ENCODE results near the gene RAB20.
"Not testable (repeated sequence)": the region's sequence is repeated elsewhere in the genome, so short reads cannot be mapped to it uniquely, and the experiment has no call there.

The RAB20 gene

DNA sequence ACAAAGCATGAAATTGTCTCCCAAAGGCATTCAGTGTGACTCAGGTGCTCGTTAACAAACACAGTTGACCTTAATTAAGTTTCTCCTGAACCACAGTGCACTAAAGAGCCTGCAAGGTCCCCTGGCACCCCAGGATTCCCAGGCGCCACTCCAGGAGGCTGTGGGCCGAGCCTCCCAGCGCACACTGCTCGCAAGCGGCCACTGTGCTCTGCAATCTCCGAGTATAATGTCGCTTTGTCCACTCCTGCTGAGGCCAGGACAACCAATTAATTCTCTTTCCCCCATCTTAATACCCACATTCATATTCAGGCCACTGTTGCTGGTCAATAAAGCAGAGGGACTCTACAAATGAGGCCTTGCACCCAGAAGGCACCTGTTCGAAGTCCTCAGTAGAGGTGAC, 8.8 kb downstream of the RAB20 start:
- no peak for DNase-seq

DNA sequence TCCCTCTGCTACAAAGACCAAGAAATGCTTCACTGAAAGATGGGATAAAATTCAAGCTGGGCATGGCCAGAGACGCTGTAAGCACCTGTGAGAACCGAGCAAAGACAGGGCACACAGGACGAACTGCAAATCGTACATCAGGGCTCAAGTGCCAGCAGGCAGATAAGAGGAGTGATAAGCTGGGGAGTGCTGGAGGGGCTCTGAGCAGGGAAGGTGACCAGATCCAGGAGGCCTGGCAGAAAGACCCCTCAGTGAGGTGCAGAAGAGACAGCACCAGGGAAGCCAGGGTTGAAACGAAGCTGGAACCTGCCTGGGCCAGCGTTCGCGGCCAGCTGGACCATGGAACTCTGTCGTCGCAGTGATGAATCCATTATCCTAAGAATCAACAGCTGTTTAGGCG, 10.2 kb downstream of the RAB20 start:
- DNase-seq, result no peak

DNA sequence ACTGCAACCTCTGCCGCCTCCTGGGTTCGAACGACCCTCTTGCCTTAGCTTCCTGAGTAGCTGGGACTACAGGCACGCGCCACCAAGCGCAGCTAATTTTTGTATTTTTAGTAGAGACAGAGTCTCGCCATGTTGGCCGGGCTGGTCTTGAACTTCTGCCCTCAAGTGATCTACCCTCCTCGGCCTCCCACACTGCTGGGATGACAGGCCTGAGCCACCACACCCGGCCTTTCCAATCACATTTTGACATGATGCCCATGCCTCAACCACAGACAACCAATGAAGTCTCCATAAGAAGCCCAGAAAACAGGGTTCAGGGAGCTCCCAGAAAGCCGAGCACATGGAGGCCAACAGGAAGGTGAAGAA, 11.7 kb downstream of the RAB20 start:
- no peak for DNase-seq

DNA sequence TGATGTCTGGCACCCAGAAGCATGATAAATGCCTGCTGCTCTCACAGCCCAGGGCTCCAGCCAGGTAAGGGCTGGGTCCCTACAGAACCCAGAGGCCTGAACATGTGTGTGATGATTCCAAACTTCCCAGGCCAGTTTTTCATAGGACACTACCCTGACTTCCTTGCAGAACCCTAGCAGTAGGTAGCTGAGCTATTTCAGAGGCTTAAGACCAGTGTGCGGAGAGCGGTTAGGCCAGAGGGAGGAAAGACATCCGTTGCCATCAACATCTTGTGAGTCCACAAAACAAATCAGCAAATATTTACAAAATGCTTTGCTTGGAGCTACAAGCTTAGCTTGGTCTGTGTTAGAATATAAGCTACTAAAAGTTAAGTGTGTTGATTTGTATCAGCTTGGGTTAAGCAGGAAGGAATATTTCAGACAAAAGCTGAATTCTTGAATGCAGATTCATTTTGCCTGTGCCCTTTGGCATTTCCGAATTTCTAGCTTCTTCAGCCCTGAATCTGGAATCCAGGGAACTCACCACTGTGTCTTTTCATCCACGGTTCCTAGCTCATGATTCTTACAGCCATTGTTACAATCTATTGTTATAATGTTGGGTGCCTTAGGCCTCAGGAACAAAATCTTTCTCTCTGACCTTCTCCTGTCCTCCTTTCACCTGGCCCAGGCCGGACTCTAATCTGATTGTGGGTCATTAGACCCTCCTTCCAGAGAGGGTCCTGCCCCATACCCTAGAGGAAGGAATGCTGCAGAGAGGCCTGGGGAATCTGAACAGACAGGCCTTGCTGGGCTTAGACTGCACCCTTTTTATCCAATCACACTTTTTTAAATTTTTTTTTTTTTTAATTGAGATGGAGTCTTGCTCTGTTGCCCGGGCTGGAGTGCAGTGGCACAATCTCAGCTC, 12.4 kb downstream of the RAB20 start:
- no peak for DNase-seq

DNA sequence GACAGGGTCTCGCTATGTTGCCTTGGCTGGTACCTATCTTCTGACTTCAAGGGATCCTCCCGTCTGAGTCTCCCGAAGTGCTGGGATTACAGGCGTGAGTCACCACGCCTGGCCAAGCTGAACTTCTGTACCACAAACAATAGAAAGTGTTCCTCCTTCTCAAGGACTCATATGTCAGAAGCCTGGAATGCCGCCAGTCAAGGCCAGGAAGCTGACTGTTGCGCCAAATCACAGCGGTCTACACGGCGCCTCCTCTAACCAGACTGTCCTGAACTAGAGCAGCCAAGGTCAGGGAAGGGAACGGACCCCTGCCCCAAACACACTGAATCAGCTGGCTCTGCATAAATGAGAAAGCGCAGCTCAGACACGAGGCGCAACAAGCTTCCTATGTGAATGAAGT, 14.6 kb downstream of the RAB20 start:
- DNase-seq, result peak; percentile 22

DNA sequence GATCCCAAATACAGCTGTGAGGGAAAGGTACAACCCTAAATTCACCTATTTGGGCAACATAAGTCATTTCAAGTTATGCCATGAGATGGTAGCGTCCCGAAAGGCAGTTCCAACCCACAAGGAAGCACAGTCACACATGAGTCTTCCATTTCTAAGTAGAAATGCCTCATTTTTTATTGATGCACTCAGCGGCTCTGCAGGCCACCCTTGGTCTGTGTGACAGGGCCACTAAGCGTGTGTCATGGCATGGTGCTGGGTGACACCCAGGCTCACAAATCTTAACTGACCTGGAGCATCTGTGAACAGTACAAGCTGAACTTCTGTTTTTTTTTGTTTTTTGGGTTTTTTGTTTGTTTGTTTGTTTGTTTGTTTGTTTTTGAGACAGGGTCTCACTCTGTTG, 15.1 kb downstream of the RAB20 start:
- no peak for DNase-seq

DNA sequence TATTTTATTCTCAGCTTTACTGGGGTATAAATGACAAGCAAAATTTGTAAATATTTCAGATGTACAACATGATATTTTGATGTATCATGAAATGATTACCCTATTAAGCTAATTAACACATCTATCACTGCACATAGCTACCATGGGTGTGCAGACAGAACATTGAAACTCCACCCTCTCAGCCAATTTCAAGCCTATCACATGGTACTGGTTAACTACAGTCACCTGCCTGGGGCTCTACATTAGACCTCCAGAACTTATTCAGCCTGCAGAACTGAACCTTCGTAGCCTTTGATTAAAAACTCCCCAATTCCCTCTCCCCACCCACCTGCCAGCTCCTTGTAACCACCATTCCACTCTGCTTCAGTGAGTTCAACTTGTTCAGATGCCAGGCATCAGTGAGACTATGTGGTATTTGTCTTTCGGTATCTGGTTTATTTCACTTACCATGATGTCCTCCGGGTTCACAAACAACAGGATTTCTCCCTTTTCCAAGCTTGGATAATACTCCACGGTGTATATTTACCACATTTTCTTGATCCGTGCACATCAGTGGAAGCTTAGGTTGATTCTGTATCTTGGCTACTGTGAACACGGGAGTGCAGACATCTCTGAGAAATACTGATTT, 19.2 kb downstream of the RAB20 start:
- no peak for DNase-seq

DNA sequence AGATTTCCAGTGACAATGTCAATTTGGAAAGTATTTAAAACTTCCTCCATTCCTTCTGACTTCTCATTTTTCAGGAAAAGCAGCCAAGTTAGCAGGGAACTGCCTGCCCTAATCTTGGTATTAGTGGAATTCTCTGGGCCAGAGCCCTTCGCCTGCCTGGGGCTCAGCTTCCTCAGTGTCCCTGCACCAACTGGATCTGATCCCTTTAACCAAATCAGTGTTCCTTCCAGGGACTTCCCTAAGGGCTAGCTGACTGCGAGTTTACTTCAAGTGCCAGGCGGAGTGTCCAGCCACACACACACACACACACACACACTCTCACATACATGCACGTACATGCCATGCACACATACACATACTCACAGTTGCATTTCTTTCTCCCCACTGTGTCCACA, 20.0 kb downstream of the RAB20 start:
- no peak for DNase-seq

DNA sequence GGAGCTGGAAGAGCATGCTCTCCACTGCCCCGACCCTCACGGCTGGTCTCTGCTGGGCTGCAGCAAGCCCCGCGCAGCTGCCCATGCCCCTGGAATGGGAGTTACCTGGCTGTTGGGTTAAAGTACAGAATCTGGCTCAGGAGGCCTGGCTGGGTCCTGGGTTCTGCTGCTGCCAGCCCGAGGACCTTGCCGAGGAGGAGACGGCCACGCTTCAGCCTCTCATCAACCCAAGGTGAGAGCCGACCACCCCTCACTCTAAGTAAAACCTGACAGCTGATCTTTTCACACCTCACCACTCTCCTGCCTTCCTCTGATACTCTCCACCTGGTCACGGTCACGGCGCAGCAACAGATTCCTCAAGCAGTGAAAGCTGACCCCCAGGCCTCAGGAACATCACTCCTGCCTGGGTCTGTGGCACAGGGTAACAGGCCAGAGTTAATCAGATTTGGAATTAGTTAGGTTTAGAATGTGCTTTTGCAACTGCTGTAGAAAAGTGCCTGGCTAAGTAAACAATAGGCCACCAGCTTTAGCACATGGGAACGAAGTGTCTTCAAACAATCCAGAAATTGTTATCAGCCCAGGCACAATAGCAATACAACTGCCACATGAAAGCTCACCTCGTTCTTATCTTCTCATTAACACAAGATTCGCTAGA, 20.5 kb downstream of the RAB20 start:
- DNase-seq, result no peak

DNA sequence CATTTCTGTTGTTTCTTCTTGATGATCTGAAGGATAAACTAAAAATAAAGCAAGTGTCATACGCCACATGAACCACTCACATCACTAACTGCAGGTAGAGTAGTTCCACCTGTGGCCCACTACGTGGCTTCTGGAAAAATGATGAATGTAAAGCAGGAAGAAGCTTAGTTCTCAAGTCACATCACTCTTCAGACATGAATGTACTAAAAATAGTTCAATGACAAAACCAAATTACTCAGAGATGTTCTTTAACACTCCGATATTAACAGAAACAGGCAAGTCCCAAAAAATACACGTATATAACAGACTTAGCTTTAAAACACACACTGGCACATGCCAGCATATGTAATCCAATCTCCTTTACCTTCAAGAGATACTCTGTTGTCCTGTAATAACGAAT, 21.6 kb downstream of the RAB20 start:
- no peak for DNase-seq

DNA sequence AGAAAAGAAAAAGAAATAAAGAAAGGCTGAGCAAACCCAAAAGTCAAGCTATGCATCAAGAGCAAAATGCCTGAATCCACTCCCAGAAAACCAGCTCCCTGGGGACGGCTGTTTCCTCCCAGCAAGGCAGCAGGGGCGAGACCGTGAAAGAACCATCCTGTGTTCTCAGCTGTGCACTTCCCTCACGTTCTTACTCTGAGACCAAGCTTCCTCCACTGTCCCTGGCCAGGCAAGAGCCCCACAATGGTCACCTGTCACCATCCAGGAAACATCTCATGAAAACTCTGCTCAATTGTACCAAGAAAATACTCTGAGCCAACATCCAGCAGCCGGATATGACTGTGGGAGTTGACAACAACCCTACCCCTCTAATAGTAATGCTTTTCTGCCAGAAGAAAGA, 22.9 kb downstream of the RAB20 start:
- DNase-seq, result no peak

DNA sequence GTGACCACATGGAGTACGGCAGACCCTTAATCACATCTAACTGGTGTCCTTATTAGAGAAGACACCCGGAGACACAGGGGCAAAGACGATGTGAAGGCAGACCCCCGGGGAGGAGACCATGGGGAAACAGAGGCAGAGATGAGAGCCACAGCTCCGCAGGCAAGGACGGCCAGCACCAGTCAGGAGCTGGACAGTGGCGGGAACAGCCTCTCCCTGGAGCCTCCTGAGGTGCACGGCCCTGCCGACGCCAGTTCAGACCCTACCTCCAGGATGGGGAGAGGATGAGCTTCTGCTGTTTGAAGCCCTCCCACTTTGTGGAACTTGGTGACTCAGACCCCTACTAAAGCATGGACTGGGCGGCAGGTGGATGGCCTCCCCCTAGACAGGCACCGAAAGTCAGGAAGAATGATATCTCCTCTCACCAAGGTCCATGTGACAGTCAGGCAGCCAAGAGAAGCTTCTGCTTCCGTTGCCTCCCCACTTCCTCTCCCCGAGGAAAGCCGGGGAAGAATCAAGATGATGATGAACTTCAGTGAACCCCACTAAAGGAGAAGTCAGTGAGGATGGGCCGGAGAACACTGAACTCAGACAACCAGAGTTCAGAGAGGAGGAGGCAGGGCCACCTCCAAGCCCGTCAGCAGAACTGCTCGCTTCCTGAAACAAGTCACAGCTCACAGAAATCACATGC, 25.4 kb downstream of the RAB20 start:
- DNase-seq, result no peak

DNA sequence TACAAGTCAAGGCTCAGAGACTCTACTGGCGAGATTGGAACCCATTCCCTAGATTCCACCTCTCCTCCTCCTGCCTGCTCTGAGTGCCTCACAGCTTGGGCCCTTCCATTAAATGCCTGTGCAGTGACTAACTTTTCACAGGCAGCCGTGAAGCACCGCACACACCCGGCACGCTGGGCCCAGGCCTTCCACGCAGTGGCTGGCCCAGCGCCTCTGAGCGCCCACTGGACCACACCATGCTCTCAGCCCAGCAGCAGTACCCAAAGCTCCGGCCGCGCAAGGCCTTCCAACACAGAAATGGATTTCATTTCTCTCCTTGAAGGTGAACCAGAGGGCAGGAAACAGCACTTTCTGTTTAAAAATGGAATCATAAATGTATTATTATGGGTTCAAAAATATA, 26.0 kb downstream of the RAB20 start:
- DNase-seq, result no peak

DNA sequence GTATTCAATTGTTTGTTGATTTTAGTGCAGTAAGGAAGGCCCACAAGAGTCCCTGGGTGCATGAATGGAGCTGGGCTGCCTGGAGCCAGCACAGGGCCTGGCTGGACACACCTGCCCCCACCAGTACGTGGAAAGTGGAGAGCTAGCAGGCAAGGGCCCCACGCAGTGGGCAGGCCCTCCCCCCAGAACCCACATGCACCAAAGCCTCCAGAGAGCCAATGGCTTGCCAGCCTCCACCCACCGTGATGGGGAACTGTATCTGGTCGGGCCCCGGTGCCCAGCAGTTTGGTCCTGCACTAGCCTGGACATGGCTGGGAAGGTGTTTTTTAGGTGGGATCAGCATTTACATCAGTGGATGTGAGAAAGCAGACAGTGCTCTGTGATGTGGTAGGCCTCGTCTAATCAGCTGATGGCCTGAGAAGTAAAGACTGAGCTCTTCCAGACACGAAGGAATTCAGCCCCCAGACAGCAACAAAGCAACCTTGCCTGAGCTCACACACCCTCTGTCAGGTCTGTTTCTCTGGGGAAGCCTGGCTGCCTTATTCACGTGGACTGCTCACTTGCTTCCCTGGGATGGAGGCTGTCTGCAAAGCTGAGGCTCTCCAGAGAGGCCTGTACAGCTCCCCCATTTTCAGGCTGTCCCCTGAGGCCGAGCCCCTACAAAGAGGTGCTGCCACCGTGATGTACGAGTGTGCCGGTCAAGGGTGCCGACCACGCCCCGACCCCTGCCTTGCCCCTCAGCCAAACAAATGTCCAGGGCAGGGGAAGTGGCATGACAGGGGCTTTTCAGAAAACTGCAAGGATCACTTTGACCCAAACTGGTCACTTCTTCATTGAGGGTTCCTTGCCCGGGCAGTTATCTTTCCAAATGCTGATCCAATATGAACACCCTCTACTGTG, 27.5 kb downstream of the RAB20 start:
- no peak for DNase-seq

DNA sequence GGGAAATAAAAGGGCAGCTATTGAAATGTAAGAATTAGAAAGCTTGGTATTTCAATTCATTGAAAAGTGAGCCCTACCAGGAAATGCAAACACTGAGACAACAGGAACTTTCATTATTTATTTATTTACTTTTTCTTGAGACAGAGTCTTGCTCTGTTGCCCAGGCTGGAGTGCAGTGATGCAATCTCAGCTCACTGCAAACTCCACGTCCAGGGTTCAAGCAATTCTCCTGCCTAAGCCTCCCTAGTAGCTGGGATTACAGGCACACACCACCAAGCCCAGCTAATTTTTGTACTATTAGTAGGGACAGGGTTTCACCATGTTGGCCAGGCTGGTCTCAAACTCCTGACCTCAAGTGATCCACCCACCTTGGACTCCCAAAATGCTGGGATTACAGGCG, 29.3 kb downstream of the RAB20 start:
- DNase-seq, result not testable (repeated sequence)

DNA sequence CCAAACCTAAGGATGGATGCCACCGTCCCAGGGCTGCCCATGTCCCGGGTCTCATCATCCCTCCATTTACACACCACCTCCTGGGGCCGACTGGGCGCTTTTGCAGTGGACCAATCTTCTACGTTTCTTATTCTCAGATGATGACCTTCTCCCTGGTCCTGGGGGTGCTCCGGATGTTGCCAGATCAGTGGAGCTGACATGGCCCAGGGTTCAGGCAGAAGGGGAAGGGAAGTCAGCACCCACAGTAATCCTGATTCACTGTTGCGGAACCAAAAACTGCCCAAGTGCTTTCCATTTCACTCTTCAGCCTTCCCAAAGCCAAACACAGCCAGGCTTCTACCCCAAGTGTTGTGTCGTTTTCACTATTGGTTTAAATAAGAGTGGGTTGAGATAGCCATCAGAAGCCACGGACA, 29.8 kb downstream of the RAB20 start:
- no peak for DNase-seq

DNA sequence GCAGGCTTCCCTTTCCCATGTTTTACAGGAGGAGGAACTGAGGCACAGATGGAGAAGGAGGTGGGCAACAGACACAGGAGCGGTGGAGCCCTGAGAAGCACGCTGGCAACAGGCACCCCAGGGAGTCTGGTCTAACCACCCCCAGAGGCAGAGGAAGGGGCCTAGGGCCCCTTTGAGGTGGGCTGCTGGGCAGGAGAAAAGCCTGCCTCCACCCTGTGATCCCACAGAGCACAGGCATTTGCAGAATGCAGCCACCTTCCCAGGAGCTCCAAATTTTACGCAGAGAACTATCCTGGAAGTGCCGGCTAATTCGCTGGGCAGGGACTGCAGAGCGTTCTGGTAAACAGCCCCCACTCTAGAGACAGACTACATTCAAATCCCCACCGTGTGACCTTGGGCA, 30.4 kb downstream of the RAB20 start:
- DNase-seq, result no peak

DNA sequence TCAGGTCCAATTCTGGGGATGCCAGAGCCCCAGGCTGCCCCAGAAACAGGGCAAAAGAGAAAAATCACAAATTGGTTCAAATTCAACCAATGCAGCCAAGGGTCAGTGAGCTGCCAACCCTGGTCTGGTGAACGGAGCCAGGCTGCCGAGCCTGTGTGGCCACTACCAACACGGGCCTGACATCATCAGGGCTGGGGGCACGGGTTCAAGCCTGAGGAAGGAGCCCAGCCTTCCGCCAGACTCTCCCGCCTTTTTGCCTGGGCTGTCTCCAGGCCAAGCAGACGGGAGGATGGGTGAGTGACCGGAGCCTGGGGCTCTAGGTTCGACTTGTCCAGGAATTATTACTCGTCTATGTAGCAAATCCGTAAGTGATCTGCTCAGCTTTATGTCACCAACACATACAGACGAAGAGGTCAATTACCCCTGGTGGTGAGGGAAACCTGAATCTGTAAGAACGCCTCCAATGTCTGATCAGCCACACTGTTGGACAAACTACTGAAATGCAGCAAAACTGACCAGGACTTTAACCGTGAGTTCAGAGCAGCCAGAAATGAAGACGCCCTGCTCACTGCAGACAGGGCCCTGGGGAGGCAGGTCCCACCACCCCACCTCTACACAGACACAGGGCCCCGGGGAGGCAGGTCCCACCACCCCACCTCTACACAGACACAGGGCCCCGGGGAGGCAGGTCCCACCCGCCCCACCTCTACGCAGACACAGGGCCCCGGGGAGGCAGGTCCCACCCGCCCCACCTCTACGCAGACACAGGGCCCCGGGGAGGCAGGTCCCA, 31.8 kb downstream of the RAB20 start:
- no peak for DNase-seq

DNA sequence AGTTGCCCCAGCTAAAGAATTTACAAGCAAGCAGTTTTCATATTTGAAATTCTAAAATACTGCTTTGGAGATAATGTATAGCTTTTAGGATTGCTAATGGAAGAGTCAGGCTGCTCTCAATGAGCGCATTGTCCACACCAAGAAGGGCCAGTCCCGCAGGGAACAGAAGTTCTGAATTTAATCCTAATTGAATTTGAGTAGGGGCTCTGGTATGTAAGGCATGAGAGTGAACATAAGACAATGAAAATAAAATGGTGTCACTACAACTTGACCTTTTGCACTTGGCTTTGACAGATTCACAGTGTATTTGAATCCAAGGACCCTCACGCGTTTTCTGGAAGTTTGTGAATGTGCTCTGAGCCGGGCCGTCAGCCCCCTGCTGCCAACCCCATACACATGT, 32.6 kb downstream of the RAB20 start:
- DNase-seq, result no peak

DNA sequence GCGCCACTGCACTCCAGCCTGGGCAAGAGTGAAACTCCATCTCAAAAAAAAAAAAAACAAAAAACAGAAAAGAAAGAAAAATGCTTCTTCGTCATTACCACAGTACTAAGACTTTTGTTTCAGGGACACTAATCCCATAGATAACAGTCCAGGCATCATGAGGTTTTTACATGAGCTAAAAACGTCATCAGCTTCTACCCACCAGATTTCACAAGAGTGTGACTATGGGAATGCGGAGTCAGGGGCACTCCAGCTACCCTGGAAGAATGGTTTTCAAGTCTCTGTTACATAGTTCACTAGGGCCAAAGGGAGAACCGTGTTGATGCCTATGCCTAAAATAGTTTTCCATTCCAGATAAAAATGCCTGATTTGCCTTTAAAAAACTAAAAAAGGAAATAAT, 33.2 kb downstream of the RAB20 start:
- DNase-seq, result no peak
